Measurements from ENCODE around the gene ADGRE2. TPM values are rescaled to one million over a fixed set of nuclear protein-coding genes. Genes with fewer than 3 reads are reported as not detected.

Gene ADGRE2
- total RNA-seq, 1 donor from 2014 or later, result not detected

- Mint-ChIP-seq H3K27me3 (ENCODE audit: low read depth) (no peaks in the 10 kb centered on the region), H3K27ac (ENCODE audit: unreplicated experiment) (no peak overlapping the region), H3K9me3 (no peaks in the 10 kb centered on the region), H3K4me3 (no peak overlapping the region), H3K4me1 (no peaks in the 10 kb centered on the region), H3K36me3 (ENCODE audit: low read depth) (peaks cover 32% of the 10 kb centered on the region)
- no peak for DNase-seq (ENCODE audit: low read depth, low spot score)
- TF ChIP-seq CTCF (conservative IDR thresholded peaks at IDR 0.05), result no peak
These were observed 78.7 kb downstream of the ADGRE2 start for GRCh38 chr19:14699641-14700040.

- DNase-seq (ENCODE audit: low read depth, low spot score), result no peak
- Mint-ChIP-seq H3K27me3 (ENCODE audit: low read depth) (no peaks in the 10 kb centered on the region), H3K27ac (ENCODE audit: unreplicated experiment) (no peak overlapping the region), H3K36me3 (ENCODE audit: low read depth) (peaks cover 14% of the 10 kb centered on the region), H3K4me1 (peaks cover 8% of the 10 kb centered on the region), H3K9me3 (no peaks in the 10 kb centered on the region), H3K4me3 (no peak overlapping the region)
- TF ChIP-seq CTCF (conservative IDR thresholded peaks at IDR 0.05), result no peak
These were observed 82.9 kb downstream of the ADGRE2 start for GRCh38 chr19:14695471-14695870.

- Mint-ChIP-seq H3K27me3 (ENCODE audit: low read depth) (no peaks in the 10 kb centered on the region), H3K36me3 (ENCODE audit: low read depth) (peaks cover 14% of the 10 kb centered on the region), H3K4me3 (no peak overlapping the region), H3K4me1 (peaks cover 11% of the 10 kb centered on the region), H3K27ac (ENCODE audit: unreplicated experiment) (no peak overlapping the region), H3K9me3 (no peaks in the 10 kb centered on the region)
- no peak for DNase-seq (ENCODE audit: low read depth, low spot score)
- no peak for TF ChIP-seq CTCF (conservative IDR thresholded peaks at IDR 0.05)
These were observed 83.6 kb downstream of the ADGRE2 start for GRCh38 chr19:14694641-14695266.

- Mint-ChIP-seq H3K27ac (ENCODE audit: unreplicated experiment) (peak within 1 kb of the TSS; percentile 98), H3K4me3 (peak within 1 kb of the TSS; percentile 98), H3K9me3 (no peaks in the 10 kb centered on the region), H3K4me1 (peaks cover 11% of the 10 kb centered on the region), H3K36me3 (ENCODE audit: low read depth) (no peaks in the 10 kb centered on the region), H3K27me3 (ENCODE audit: low read depth) (peaks cover 27% of the 10 kb centered on the region)
- no peak for TF ChIP-seq CTCF (conservative IDR thresholded peaks at IDR 0.05)
- DNase-seq (ENCODE audit: low read depth, low spot score), result peak; percentile 98
These were observed 88.5 kb downstream of the ADGRE2 start, which contains the start of gene ZNF333 for GRCh38 chr19:14689598-14690503. TSS of gene ZNF333 (plus strand) at chr19:14690048. CDS start at chr19:14693492, 3,444 bp downstream.

- Mint-ChIP-seq H3K36me3 (ENCODE audit: low read depth) (no peaks in the 10 kb centered on the region), H3K4me1 (peaks cover 11% of the 10 kb centered on the region), H3K27me3 (ENCODE audit: low read depth) (peaks cover 53% of the 10 kb centered on the region), H3K4me3 (peak overlapping the region; percentile 4), H3K9me3 (no peaks in the 10 kb centered on the region), H3K27ac (ENCODE audit: unreplicated experiment) (no peak overlapping the region)
- DNase-seq (ENCODE audit: low read depth, low spot score), result no peak
- peak; percentile 47 for TF ChIP-seq CTCF (conservative IDR thresholded peaks at IDR 0.05)
These were observed 91.9 kb downstream of the ADGRE2 start for GRCh38 chr19:14686411-14686810.

Measured in neural crest cell (in vitro differentiated cells).